HepG2 (cell line): ENCODE results near the gene TIMELESS.

ENCODE experiments used
- POLR2AphosphoS5 ChIP-seq: IDR thresholded peaks from 2 replicates; pipeline ENCODE4 v1.6.1; 2012; ENCODE audit warnings: low read depth, low read length
- TEAD2 ChIP-seq: sonication (generic); formaldehyde crosslinking; IDR thresholded peaks from 2 replicates; pipeline ENCODE4 v1.9.0; 2021; ENCODE audit warnings: missing genetic modification reagents

GRCh38 chr12:56476972-56477432, 27.8 kb upstream of the TIMELESS start:
- TF ChIP-seq POLR2AphosphoS5 (no peak), TEAD2 (CRISPR knock-in tag) (no peak)
